K562 (cell line): ENCODE measurements around the gene ABHD10. TPM values are rescaled to one million over a fixed set of nuclear protein-coding genes. Genes with fewer than 3 reads are reported as not detected.
A peak's percentile ranks its signal among the peaks of the same experiment; 100 is the strongest.

Source experiments
- CCNT2 ChIP-seq: IDR thresholded peaks from 2 replicates; pipeline ENCODE4 v1.6.1; 2011; ENCODE audit warnings: borderline replicate concordance, low read depth, mild to moderate bottlenecking, moderate library complexity, mixed read lengths, low read length; ENCODE audit not compliant: insufficient read length; ENCODE audit errors: extremely low read depth
- CEBPZ ChIP-seq: fragments of 150-350 bp; IDR thresholded peaks from 2 replicates; pipeline ENCODE4 v1.6.1; 2014; ENCODE audit warnings: low read depth, mild to moderate bottlenecking, low read length, borderline replicate concordance
- DEAF1 ChIP-seq: fragments of 450-650 bp; formaldehyde crosslinking; IDR thresholded peaks from 2 replicates; pipeline ENCODE4 v1.4.0; 2020; ENCODE audit warnings: mild to moderate bottlenecking, moderate library complexity
- GTF2F1 ChIP-seq: IDR thresholded peaks from 2 replicates; pipeline ENCODE4 v1.6.1; 2011; ENCODE audit warnings: low read depth, low read length, improper control_type of control experiment
- MBD1 ChIP-seq: fragments of 250-450 bp; sonication (Bioruptor Pico); IDR thresholded peaks from 2 replicates; pipeline ENCODE4 v1.8.0; 2022; ENCODE audit warnings: inconsistent platforms
- NBN ChIP-seq: fragments of 450-650 bp; IDR thresholded peaks from 2 replicates; pipeline ENCODE4 v1.6.1; 2016; ENCODE audit warnings: low read depth, mild to moderate bottlenecking
- PPARD ChIP-seq: fragments of 250-450 bp; sonication (Bioruptor Pico); IDR thresholded peaks from 2 replicates; pipeline ENCODE4 v1.8.0; 2022; ENCODE audit warnings: inconsistent platforms, mild to moderate bottlenecking, moderate library complexity
- SMARCE1 ChIP-seq: fragments of 450-650 bp; IDR thresholded peaks from 2 replicates; pipeline ENCODE4 v1.7.1; 2016; ENCODE audit warnings: mild to moderate bottlenecking
- STAG1 ChIP-seq: sonication (generic); formaldehyde crosslinking; IDR thresholded peaks from 2 replicates; pipeline ENCODE4 v1.5.0; 2020; ENCODE audit warnings: missing genetic modification reagents, borderline replicate concordance
- TEAD4 ChIP-seq, 2 experiments: sonication (generic) in 1 of 2; formaldehyde crosslinking in 1 of 2; IDR thresholded peaks; 2 replicates each; pipeline versions ENCODE4 v1.6.1 to v1.8.0; 2012 to 2022; ENCODE audit warnings: borderline replicate concordance in 1 of 2, inconsistent platforms in 1 of 2, low read length in 1 of 2, mild to moderate bottlenecking in 1 of 2, missing genetic modification reagents in 1 of 2
- ZNF695 ChIP-seq: fragments of 450-650 bp; formaldehyde crosslinking; IDR thresholded peaks from 2 replicates; pipeline ENCODE4 v1.4.0; 2020; ENCODE audit warnings: mild to moderate bottlenecking, moderate library complexity
- polyA plus RNA-seq, 8 experiments: library from polyadenylated mRNA; depleted of rRNA in 4 of 8; stranded (reverse) in 5 of 8; unstranded in 3 of 8; fragments of >200 nt; fragmentation: Nextera tagmentation in 2 of 8; fragmentation: Illumina TruSeq in 1 of 8; extraction: Ambion mirVana in 2 of 8; extraction: Trizol in 1 of 8; gene quantifications; 2 replicates each; pipeline versions ENCODE4 v1.2.1 to v1.2.3, GENCODE V29; 2011 to 2014; ENCODE audit warnings: inconsistent platforms in 1 of 8, missing spikeins in 1 of 8
- total RNA-seq, 7 experiments: library from RNA; depleted of rRNA in 6 of 7; stranded (reverse); fragments of >200 nt in 6 of 7; fragmentation: Illumina TruSeq in 2 of 7; extraction: Trizol in 2 of 7; gene quantifications; 2 replicates each; pipeline versions ENCODE4 v1.2.1 to v1.2.3, GENCODE V29; 2011 to 2021; ENCODE audit warnings: low replicate concordance in 1 of 7

The ABHD10 gene
- total and polyA plus RNA-seq, 9 of the 15 experiments (the other 6 are each of a cell fraction or from before 2014, with no cell fraction given), result 6.1 to 29.5 (median 11.5) TPM

- TF ChIP-seq CEBPZ, result no peak
- no peak for TF ChIP-seq TEAD4 (IDR thresholded peaks at IDR 0.05; ENCODE audit: low read length)
- TF ChIP-seq TEAD4 (CRISPR knock-in tag; IDR thresholded peaks at IDR 0.05; ENCODE audit: borderline replicate concordance), result no peak
- peak; percentile 42; the same call in 1 of the 2 replicates for TF ChIP-seq DEAF1 (CRISPR knock-in tag)
- no peak for TF ChIP-seq CCNT2
- TF ChIP-seq SMARCE1, result no peak
- TF ChIP-seq STAG1 (CRISPR knock-in tag), result no peak
- TF ChIP-seq PPARD, result no peak
- no peak for TF ChIP-seq NBN
- no peak for TF ChIP-seq GTF2F1
- TF ChIP-seq MBD1 (CRISPR knock-in tag), result no peak
- TF ChIP-seq ZNF695 (CRISPR knock-in tag), result no peak
Observed at GRCh38 chr3:112013058-112013783, 34.4 kb downstream of the ABHD10 start (continued).
